Smooth muscle cell (in vitro differentiated cells): ENCODE data around the gene CHST11. TPM values are rescaled to one million over a fixed set of nuclear protein-coding genes. Genes with fewer than 3 reads are reported as not detected.

Experiments
- DNase-seq: peaks from one replicate; lab custom pipeline; 2025; ENCODE audit not compliant: unreplicated experiment; lab: John Stamatoyannopoulos, UW
- H2AFZ ChIP-seq: fragments of 200-600 bp; sonication (generic); 2 replicates; pipeline ENCODE4 v1.6.0; 2016; ENCODE audit warnings: antibody characterized with exemption, low read depth, mild to moderate bottlenecking
- H3F3A ChIP-seq: fragments of 200-600 bp; sonication (generic); 2 replicates; pipeline ENCODE4 v1.6.0; 2017; ENCODE audit warnings: antibody characterized with exemption, low read depth
- H3K27ac ChIP-seq: fragments of 200-600 bp; sonication (generic); 2 replicates; pipeline ENCODE4 v1.5.1; 2016; ENCODE audit warnings: low read depth, mild to moderate bottlenecking
- H3K27me3 ChIP-seq: fragments of 200-600 bp; sonication (generic); 2 replicates; pipeline ENCODE4 v1.6.1; 2016; ENCODE audit warnings: low read depth, mild to moderate bottlenecking
- H3K36me3 ChIP-seq: fragments of 200-600 bp; sonication (generic); 2 replicates; pipeline ENCODE4 v1.5.1; 2016; ENCODE audit warnings: low read depth
- H3K4me1 ChIP-seq: fragments of 200-600 bp; sonication (generic); 2 replicates; pipeline ENCODE4 v1.5.1; 2016; ENCODE audit warnings: low read depth
- H3K4me2 ChIP-seq: fragments of 200-600 bp; sonication (generic); 2 replicates; pipeline ENCODE4 v1.6.0; 2016; ENCODE audit warnings: mild to moderate bottlenecking
- H3K4me3 ChIP-seq: fragments of 200-600 bp; sonication (generic); 2 replicates; pipeline ENCODE4 v1.5.1; 2016; ENCODE audit warnings: mild to moderate bottlenecking
- H3K79me2 ChIP-seq: fragments of 200-600 bp; sonication (generic); 2 replicates; pipeline ENCODE4 v1.6.0; 2016; ENCODE audit warnings: low read depth, mild to moderate bottlenecking
- H3K9ac ChIP-seq: fragments of 200-600 bp; sonication (generic); 2 replicates; pipeline ENCODE4 v1.6.0; 2016; ENCODE audit warnings: low read depth
- H3K9me3 ChIP-seq: fragments of 200-600 bp; sonication (generic); replicated peaks from 2 replicates; pipeline ENCODE4 v1.5.1; 2016; ENCODE audit warnings: low read depth
- H4K20me1 ChIP-seq: fragments of 200-600 bp; sonication (generic); 2 replicates; pipeline ENCODE4 v1.6.0; 2016; ENCODE audit warnings: low read depth
- WGBS: methylation state at CpG from one replicate; pipeline ENCODE4 v1.1.7; 2016; ENCODE audit warnings: low lambda C conversion rate; 5-methylcytosine and 5-hydroxymethylcytosine counted together
- polyA plus RNA-seq: library from polyadenylated mRNA; unstranded; fragments of >200 nt; fragmentation: Nextera tagmentation; extraction: Ambion mirVana; gene quantifications from 2 replicates; pipeline ENCODE4 v1.2.1, GENCODE V29; 2016
- total RNA-seq: library from RNA; depleted of rRNA; stranded (reverse); fragments of >200 nt; gene quantifications from 2 replicates; pipeline ENCODE4 v1.2.3, GENCODE V29; 2014
- TF ChIP-seq, protein P1 (sequence below): fragments of 200-600 bp; sonication (generic); IDR thresholded peaks from 2 replicates; pipeline ENCODE4 v1.5.1; 2017; ENCODE audit warnings: borderline replicate concordance, mild to moderate bottlenecking, antibody characterized with exemption; ENCODE audit not compliant: insufficient read depth, poor library complexity, severe bottlenecking

The CHST11 gene
- total and polyA plus RNA-seq, 2 experiments from 2014 or later: 6.9 to 10.2 TPM

DNA sequence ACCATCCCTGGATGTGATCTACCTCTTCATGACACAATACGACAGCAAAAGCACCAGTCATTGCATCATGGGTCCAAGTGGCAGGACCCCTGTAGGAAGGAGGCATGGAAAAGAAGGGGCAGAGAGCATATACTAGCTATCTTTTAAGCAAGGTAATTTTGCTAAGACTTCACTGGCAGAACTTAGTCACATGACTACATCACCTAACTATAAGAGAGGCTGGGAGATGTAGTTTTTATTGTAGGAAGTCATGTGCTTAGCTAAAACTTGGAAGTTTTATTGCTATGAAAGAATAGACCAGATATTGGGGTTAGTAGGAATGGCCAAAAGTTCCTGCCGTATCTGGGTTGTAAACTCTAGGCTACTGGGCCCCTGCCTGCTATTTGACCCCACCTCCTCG lies 18.6 kb upstream of the CHST11 start:
- H3K4me1 ChIP-seq: no peaks in the 10 kb centered on the region
- no peaks in the 10 kb centered on the region for H4K20me1 ChIP-seq
- peaks cover 12% of the 10 kb centered on the region for H3K27me3 ChIP-seq
- no peak for DNase-seq
- H3F3A ChIP-seq: no peaks in the 10 kb centered on the region
- no peak overlapping the region for H2AFZ ChIP-seq
- TF ChIP-seq, protein P1, sequence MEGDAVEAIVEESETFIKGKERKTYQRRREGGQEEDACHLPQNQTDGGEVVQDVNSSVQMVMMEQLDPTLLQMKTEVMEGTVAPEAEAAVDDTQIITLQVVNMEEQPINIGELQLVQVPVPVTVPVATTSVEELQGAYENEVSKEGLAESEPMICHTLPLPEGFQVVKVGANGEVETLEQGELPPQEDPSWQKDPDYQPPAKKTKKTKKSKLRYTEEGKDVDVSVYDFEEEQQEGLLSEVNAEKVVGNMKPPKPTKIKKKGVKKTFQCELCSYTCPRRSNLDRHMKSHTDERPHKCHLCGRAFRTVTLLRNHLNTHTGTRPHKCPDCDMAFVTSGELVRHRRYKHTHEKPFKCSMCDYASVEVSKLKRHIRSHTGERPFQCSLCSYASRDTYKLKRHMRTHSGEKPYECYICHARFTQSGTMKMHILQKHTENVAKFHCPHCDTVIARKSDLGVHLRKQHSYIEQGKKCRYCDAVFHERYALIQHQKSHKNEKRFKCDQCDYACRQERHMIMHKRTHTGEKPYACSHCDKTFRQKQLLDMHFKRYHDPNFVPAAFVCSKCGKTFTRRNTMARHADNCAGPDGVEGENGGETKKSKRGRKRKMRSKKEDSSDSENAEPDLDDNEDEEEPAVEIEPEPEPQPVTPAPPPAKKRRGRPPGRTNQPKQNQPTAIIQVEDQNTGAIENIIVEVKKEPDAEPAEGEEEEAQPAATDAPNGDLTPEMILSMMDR: no peak
- no peaks in the 10 kb centered on the region for H3K36me3 ChIP-seq
- 94% methylated on average over 3 of the region's 3 CpGs for WGBS
- no peaks in the 10 kb centered on the region for H3K79me2 ChIP-seq
- H3K4me3 ChIP-seq: no peak overlapping the region
- H3K4me2 ChIP-seq: no peak overlapping the region
- no peak overlapping the region for H3K27ac ChIP-seq
- no peaks in the 10 kb centered on the region for H3K9me3 ChIP-seq
- H3K9ac ChIP-seq: no peak overlapping the region

DNA sequence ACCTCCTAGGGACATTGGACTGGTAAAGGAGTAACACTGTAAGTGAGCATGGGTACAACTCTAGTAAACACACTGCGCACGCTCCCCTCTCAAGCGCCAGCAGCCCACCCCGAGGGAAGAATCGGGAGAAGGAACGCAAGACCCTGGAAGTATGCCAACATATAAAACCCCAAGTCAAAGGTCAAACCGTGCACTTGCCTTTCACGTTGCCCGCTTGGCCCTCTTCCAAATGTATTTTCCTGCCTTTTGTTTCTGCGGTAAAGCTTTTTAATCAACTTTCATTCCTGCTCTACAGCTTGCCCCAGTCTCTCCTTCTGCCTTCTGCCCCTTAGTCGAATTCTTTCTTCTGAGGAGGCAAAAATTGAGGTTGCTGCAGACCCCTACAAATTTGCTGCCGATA lies 17.6 kb upstream of the CHST11 start:
- Histone ChIP-seq H3K36me3 (no peaks in the 10 kb centered on the region), H3K27ac (no peak overlapping the region), H2AFZ (no peak overlapping the region), H3K27me3 (peaks cover 21% of the 10 kb centered on the region), H3K9me3 (no peaks in the 10 kb centered on the region), H3F3A (no peaks in the 10 kb centered on the region), H3K4me1 (no peaks in the 10 kb centered on the region), H3K4me2 (no peak overlapping the region), H3K4me3 (no peak overlapping the region), H3K9ac (no peak overlapping the region), H4K20me1 (no peaks in the 10 kb centered on the region), H3K79me2 (no peaks in the 10 kb centered on the region)
- 95% methylated on average over 12 of the region's 12 CpGs for WGBS
- DNase-seq: no peak
- TF ChIP-seq, protein P1: no peak

DNA sequence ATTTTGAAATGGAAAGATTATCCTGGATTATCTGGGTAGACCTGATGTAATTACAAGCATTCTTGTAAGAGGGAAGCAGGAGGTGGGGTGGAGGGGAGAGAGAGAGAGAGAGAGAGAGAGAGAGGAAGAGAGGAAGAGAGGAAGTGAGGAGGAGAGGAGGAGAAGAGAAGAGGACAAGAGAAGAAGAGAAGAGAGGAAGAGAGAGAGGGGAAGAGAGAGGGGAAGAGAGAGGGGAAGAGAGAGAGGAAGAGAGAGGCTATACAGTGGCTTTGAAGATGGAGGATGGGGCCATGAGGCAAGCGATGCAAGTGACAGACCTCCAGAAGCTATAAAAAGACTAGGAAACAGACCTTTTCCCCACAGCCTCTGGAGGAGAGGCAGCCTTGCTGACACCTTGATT lies 13.7 kb upstream of the CHST11 start:
- H2AFZ ChIP-seq: no peak overlapping the region
- H3K4me3 ChIP-seq: no peak overlapping the region
- H3K4me2 ChIP-seq: no peak overlapping the region
- no peak overlapping the region for H3K9ac ChIP-seq
- H3K27ac ChIP-seq: no peak overlapping the region
- no peaks in the 10 kb centered on the region for H3K9me3 ChIP-seq
- no peak for DNase-seq
- H3K27me3 ChIP-seq: peaks cover 10% of the 10 kb centered on the region
- no peaks in the 10 kb centered on the region for H3F3A ChIP-seq
- H3K79me2 ChIP-seq: no peaks in the 10 kb centered on the region
- no peaks in the 10 kb centered on the region for H3K36me3 ChIP-seq
- no peaks in the 10 kb centered on the region for H3K4me1 ChIP-seq
- TF ChIP-seq, protein P1: no peak
- H4K20me1 ChIP-seq: no peaks in the 10 kb centered on the region
- WGBS: 100% methylated on average over 1 of the region's 1 CpG

DNA sequence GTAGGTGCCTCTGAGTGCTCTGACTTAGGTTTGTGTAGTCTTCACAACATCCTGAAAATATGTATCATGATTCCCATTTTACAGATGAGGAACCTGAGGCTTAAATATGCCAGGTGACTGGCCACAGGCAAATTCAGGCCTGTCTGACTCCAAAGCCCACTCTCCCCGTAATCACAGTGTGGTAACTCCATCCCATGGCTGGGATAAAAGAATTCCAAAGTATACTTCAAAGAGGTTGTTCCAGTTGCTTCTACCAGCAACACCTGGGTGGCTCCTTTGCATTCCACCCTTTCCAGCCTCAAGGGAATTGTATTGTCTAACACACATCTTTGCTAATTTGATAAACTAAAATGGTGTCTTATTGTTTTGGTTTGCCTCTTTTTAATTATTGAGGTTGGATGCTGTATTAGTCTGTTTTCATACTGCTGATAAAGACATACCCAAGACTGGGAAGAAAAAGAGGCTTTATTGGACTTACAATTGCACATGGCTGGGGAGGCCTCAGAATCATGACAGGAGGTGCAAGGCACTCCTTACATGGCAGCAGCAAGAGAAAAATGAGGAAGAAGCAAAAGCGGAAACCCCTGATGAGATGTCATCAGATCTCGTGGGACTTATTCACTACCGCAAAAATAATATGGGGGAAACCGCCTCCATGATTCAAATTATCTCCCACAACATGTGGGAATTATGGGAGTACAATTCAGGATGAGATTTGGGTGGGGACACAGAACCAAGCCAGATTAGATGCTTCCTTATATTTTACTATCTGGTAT lies 9.9 kb upstream of the CHST11 start:
- Histone ChIP-seq H2AFZ (no peak overlapping the region), H3K79me2 (no peaks in the 10 kb centered on the region), H3F3A (no peaks in the 10 kb centered on the region), H3K27ac (no peak overlapping the region), H3K36me3 (no peaks in the 10 kb centered on the region), H4K20me1 (no peaks in the 10 kb centered on the region), H3K4me1 (no peaks in the 10 kb centered on the region), H3K4me2 (no peak overlapping the region), H3K9me3 (no peaks in the 10 kb centered on the region), H3K9ac (no peak overlapping the region), H3K4me3 (no peak overlapping the region), H3K27me3 (peaks cover 10% of the 10 kb centered on the region)
- DNase-seq: no peak
- 98% methylated on average over 5 of the region's 5 CpGs for WGBS
- TF ChIP-seq, protein P1: no peak
